GM20431 (cell line): Measurements from ENCODE around the gene YBX2.

Experiments used
- in situ Hi-C: fragments of 300-500 bp; cut with MseI, MboI; formaldehyde crosslinking; loops from one replicate; pipeline ENCODE4 v1.15.0; 2020; ENCODE audit warnings: low sequenced_read_pairs; ENCODE audit not compliant: unreplicated experiment

Gene YBX2

DNA sequence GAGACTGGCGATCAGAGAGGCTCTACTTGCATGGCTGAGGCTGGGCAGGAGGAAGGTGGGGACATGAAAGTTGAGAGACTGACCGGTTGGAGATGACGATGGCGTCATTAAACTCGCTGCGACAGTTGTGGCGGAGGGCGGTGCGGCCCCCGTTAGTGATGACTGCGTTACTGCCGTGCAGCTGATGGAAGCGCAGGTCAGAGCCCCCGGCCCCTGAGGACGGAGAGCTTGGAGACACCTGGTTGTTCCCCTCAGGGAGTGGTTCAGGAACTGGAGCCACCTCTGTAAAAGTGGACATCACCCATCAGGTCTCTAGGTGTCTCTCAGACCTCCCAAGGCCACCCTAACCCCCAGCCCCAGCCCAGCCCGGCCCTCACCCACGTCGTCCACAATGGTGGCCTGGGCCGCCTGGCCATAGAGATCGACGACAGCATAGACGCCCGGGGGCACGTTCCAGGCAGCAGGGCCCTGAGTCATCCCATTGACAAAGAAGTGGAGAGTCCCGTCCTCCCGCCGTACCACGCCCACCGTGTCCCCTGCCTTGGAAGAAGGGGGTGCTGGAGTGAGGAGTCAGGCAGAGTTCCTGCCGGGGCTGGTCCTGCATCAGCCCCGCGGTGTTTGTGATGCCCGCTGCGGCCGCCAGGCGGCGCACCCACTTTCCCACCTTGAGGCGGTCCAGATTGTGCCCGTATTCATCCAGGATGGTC is 29.4 kb upstream of the YBX2 start:
- in situ Hi-C loops: no loop called here

DNA sequence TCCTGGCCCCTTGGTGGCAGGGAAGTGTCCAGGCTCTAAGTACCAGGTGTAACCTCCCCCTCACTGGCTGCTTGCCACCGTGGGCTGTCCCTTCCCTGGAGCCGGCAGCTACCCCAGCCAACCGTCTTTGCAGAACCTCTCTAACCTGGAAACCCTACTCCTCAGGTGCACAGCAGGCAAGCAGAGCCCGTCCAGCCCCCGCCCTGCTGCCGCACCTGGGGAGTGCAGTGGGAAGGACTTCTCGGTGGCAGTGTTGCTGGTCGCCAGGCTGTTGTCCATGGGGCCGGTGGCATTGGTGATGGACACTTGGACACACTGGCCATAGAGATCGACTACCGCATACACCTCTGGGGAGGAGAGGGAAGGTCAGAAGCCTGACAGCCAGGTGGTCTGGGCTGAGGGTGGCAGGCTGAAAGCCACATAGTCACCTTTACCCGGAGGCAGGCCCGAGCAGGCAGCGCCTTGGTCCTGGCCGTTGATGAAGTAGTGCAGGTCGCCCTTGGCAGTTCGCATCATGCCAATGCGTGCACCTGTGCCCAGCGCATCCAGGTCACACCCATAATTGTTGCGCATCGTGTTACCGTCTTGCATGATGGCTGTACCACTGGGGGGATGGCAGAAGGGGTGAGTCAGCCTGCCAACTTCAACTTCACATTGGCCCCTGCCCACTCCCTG is 28.2 kb upstream of the YBX2 start:
- in situ Hi-C loops: no loop called here

DNA sequence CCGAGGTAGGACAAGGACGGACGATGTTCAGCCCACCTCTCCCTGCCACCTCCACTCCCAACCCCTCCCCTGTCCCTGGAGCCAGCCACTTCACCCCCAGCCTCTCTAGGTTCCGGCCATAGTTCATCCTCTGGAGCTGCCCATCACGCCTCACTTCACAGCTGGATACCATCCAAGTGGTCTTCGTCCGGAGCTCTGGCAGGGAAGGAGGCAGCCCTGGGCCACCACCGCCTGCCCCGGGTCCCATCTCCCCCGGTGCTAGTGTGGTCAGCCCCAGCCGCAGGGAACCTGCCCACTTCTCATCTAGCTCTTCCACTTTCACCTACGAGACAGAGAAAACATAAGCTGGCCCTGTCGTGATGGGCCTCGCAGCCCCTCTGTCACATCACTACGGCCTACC is 27.0 kb upstream of the YBX2 start:
- in situ Hi-C loops: no loop called here

DNA sequence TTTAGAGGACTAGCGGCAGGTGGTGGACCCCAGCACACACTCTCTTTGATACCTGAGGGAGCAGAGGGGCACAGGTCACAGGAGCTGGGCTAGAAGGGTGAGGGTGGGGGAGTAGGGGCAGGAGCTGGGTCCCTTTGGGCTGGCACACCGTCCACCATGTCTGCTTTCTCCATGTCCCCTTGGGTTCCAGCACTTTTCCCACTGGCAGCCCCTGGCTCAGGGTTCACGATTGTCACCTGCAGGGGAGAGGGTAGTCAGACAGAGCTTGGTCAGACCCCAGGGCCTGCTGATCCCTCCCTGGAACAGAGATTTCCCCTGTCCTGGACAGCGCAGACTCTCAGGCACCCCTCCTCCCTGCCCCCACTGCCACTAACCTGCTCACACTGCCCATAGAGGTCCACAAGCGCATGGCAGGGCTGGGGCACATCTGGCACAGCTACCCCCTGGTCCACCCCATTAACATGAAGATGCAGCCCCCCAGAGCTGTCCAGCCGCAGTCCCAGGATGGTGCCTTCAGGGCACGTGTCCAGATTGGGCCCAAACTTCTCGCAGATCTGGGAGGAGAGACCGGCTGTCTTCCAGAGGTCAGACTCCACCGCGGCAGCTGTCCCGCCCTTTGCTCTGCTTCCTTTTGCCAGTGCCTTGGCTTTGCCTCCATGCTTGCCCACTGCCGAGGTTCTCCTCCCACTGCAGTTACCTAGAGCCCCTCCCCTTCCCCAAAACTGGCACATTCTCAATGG is 23.9 kb upstream of the YBX2 start:
- in situ Hi-C loops: no loop called here

DNA sequence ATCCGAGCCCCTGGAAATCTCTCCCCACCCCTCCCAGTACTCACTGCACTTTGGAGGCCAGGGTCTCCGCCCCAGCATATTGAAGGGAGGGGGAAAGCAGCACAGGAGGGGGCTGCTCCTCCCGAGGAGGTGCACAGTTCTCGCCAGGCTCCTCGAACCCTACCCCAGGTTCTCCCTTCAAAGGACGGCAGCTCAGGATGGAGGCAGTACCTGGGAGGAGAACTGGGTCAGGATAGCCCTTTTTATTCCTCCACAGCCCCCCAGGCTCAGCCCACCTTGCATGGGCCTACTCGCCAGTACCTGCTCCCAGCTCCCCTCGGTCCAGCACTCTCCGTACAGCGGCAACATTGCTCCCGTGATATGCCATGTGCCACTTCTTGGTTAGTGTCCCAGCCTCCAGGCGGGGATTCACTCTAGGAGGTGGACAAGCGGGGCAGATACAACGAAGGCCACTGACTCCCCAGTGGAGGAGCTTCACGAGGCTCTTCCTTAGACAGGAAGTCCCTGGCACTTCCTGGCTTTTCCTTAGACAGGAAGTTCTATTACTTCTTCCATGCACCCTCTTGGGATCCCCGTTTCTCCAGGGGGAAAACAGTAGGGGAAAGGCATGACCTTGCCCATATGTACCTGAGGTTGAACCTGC is 22.8 kb upstream of the YBX2 start:
- in situ Hi-C loops: no loop called here

DNA sequence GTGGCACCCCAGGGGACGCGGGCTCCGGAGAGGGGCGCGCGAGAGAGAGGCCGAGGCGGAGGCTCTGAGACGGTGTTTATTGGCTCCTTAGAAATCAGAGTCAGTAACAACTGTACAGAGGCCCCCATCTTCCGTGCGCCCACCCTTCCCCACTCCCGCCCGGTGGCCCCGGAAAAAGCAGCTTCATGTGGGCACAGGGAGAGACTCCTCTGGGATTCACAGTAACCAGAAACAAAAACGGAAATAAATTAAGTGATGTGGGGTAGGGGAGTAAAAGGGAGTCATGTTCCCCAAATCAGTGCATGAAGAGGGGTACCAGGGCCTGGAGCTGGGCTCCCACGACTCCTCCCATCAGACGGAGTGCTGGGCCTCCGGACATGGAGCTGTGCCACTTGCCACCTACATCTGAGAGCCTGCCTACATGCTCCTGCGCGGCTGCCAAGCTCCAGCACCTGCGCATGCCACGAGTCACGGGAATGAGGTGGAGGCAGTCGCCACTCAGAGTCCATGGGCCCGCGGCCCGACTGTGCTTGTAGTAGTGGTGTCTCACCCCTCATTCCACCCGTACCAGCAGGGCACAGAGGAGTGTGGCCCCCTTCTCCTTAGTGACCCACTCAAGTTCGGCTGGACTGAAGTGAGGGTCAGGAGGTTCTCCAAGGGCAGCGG is 21.3 kb upstream of the YBX2 start:
- in situ Hi-C loops: no loop called here

DNA sequence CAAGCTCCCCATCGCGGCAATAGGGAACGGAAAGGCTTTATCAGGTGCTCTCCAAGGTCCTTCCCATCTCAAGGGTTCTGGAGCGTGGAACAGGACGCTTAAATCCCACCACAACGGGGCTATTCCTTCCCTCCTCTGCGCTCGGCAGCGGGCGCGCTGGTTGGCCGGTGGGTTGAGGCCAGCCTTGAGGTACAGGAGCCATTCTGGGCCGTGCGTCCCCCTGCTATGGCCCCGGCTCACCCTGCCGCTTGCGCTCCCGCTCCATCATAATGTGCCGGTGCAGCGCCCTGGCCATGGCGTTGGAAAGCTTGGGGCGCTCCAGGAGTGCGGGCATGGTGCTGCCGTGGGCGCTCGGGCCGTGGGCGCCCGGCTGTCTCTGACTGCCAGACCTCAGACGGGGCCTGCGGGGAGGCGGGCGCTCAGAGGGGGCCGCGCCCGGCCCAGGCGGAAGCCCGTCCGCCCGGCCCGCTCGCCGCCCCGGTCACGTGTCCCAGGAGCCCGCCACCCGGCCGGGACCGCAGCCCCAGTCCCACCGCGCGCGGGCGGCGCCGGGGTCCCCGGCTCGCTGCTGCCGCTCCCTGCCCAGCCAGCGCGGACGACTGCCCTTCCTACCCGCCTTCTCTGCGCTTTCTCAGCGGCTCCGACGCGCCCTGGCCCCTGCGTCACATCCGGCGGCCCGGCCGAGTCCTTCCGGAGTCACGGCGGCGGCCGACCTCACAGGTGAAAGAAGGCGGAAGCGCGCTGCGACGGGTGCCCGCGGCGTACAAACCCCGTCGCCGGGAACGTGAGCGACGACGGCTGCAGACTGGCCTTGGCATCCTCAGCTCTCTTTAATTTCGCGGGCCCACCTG is 20.5 kb upstream of the YBX2 start, which contains the start of gene GPS2:
Gene GPS2 (minus strand): TSS at position 642 of the 851 bp plus-strand sequence. CDS start 308 bp downstream, at position 334.
- in situ Hi-C loops: no loop called here

DNA sequence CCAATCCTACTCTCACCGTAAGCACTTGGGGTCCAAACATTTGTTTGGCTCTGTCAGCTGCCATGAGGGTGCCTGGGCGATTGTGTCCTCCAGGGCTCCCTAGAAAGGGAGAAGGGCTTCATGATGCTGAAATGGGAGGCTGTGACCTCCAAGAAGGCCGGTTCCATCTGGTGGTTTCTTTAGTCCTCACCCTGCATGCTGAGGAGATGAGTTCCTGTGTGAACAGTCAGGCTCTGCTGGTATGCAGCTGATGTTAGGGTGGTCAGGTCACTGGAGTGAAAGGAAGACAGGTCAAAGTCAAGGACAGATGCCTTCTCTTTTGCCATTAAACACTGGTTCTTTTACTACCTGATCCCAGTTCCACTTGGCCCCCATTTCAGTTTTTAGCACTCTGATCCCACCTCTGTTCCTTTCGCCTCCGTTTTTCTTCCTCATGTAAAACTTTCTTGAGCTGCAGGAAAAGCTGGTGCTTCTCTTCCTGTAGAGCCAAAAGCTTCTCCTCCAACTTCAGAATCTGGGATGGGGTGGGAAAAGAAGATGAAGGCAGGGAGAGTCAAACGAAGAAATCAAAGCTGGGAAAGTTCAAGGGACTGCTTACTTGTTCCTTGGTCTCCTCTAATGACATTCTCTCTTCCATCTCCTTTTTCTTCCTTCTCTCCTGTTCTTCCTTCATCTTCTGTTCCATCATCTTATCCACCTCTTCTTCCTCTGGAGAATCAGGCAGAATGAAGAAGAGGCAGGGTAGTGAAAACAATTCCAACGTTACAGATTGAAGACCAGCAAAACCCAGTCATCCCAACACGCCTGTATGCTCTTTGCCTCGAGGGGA is 19.7 kb upstream of the YBX2 start:
- in situ Hi-C loops: no loop called here

DNA sequence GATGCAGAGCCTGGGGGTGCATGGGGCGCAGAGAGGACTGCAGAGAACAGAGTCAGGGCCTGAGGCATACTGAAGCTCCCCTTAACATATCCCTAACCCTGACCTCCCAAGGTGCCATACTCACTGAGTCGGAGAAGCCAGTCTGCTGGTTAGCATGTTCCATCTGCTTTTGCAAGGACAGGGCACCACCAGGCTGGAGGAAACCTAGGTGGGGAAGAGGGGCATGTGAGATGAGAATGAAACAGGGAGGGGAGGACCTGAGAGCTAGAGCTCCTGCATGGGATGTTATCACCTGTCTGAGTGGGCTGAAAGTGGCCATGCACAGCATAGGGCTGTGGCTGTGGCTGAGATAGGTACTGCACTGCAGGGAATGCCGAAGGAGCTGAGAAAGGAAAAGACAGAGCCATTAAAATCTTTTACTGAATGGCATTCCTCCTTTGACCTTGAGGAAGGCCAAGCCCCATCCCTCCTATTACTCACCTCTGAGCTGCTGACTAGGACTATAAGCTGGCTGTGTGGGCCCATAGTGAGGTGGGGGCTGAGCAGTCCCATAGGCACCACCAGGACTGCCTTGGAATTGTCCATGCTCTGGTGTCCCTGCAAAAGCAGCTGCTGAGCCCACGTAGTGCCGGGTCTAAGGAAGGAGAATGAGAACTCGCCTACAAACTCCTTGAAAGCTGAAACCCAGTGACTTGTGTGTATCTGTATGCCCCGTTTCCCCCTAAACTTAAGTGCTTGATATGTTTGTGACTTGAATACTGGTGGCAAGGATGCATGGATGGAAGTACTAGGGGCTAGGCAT is 18.9 kb upstream of the YBX2 start:
- in situ Hi-C loops: no loop called here

DNA sequence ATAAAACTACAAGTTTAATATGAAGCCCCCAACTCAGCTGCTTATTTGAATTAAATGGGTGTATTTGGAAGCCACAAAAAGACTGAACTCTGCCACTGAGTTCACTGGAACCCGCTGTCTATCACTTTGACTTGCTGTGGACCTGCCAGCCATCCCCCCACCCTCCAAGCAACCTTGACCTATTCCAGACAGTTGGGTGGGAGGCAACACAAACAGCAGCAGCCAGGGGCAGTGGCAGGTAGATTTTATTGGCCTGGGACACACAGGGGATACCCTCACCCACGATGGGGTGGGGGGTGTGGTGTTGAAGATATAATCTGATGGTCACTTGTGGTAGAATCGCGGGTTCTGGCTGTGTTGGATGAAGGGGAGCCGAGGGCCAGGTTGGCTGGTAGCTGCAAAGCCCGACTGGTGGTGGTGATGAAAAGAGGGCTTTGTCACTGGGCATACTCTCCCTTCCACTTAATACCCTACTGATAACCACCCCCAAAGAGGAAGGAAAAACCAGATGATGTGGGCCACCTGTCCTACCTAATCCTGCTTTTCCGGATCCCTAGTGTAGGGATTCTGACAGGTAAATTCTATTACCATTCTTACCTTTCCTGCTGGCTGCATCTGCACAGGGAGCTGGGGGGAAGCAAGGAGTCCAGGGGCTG is 18.1 kb upstream of the YBX2 start:
- in situ Hi-C loops: no loop called here

DNA sequence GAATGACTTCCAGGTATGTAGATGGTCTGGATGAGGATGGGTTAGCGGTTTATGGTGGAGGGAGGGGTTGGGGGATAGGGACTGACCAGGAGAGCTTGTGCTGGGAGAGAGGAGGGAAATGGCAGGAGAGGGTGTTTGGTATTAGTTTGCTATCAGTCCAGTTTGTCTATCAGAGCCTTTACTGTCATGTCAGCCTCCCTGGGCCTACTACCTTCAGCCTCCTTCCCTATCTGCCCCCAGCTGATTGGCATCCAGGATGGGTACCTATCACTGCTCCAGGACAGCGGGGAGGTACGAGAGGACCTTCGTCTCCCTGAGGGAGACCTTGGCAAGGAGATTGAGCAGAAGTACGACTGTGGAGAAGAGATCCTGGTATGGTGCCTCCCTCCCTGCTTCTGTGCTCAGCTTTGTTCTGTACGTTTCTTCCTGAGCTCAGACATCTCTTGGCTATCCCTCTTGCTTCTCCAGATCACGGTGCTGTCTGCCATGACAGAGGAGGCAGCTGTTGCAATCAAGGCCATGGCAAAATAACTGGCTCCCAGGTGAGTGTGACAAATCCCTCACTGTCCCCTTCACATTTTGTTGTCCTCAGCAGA is 16.8 kb upstream of the YBX2 start:
- in situ Hi-C loops: no loop called here

DNA sequence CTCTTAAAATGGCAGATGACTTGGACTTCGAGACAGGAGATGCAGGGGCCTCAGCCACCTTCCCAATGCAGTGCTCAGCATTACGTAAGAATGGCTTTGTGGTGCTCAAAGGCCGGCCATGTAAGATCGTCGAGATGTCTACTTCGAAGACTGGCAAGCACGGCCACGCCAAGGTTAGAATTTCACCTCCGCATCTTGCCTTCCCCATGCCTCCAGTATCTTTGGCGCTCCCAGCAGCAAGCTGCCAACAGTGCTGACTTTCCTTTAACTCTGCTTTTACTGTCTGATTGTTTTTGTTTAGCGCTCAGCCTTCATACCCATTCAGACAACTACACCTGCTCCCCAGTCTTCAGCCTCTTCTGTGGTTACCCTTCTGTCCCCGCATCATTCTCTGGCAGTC is 15.2 kb upstream of the YBX2 start:
- in situ Hi-C loops: no loop called here

DNA sequence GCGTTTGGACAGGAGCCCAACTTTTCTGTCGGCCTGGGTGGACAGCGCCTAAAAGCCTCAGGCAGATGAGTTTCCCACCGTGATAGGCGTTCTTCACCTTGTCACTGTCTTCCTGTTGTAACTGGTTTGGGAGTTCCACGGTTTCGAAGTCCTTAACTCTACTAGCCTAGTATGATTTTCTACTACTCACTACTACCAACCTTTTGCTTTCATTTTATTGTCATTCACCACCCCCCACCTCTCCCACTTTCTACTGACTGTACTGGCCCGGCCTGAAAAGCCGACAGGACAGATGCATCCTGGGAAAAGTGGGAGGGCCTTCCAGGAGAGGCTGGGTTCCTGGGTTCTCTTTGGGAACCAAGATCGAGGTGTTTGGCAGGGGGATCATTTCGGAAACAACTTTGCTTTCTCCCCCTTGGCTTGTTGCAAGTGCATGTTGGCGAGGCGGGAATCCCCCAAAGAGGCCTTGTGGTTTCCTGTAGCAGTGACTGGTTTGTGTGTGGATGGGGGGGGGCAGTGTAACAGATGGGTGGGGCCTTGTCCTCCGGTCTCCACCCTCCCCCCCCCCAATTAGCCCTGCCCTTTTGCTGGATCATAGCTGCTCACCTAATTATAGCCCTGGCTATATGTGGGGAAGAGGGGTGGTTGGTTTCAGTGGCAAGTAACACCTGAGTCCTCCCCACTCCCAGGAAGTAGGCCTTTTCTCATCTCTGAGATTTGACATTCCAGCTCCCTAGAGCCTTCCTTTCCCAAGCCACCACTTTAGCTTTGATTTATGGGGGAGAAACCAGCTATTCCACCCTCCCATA is 14.4 kb upstream of the YBX2 start:
- in situ Hi-C loops: no loop called here

DNA sequence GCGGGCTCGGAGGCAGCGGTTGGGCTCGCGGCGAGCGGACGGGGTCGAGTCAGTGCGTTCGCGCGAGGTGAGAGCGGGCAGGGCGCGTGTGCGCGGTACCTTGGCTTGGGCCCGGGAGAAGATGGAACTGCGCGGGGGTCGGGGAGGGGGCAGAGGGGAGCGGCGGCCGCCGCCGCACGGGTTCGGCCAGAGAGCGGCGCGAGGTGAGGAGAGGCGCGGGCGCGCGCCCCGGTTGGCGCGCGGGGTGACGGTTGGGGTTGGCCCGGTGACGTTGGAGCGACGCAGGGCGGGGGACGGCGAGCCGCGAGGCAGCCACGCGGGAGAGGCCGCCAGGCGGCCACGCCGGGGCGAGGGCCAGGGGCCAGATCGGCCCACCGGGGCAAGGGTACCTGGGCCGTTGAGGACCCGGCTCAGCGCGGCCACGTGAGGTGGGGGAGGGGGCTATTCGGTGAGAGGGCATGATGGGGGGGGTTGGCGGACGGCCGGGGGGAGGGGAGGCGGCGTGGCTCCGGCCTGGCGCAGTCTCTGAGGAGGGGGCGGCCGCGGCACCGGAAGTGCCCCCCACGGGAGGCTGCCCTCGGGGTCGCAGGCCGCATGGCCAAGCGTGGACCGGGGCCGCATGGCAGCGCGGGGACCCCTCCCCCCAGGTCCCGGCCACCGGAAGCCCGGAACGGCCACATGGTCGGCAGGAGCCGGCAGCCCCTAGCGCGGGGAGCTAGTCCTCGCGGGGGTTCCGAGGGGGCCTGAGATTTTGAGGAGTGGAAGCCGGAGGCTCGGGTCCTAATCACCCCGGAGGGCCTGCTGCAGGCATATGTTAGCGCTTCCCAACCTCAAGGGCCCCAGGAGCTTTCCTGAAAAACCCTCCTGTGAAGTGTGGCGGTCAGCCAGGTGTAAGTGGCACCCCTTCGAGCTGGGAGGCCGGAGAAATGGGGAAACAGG is 13.5 kb upstream of the YBX2 start:
- in situ Hi-C loops: no loop called here
